ENCODE measurements around the gene SPIB. TPM values are rescaled to one million over a fixed set of nuclear protein-coding genes. Genes with fewer than 3 reads are reported as not detected.

The SPIB gene
- 1 to 10 TPM in 1 of 2 donors, not detected in 1; 6.9 TPM for total RNA-seq

GRCh38 chr19:50418176-50419021 is at the start of gene SPIB:
SPIB (plus strand) TSS chr19:50418938; CDS start chr19:50418963, 25 bp downstream.
- no peak for TF ChIP-seq CTCF (IDR thresholded peaks at IDR 0.05)
- TF ChIP-seq POLR2A (IDR thresholded peaks at IDR 0.05), result peak in 1 of 3 donors; percentile 37
- Histone ChIP-seq H3K27ac (peak within 1 kb of the TSS in 1 of 4 donors; percentile 14), H3K9me3 (no peaks in the 10 kb centered on the region), H3K27me3 (no peaks in the 10 kb centered on the region), H3K4me1 (peaks cover 24% of the 10 kb centered on the region), H3K4me3 (no peak within 1 kb of the TSS), H3K36me3 (replicated peaks in 1 of 2; ENCODE audit: insufficient read depth in 1 of 2, low read depth in 2 of 2) (no peaks in the 10 kb centered on the region)
- WGBS, 2 donors, result 16 to 21% methylated on average over 29 to 32 of the region's 34 CpGs
- ATAC-seq, result no peak
- no peak for DNase-seq
- intact Hi-C loops (cut with DNase I), result no loop called here

- intact Hi-C loops (cut with DNase I), result loop anchor here (5.0 kb wide), 1 partner anchor 90 kb away; no protein-coding TSS in a partner anchor
- no peak overlapping the region for H3K27ac ChIP-seq
- H3K36me3 ChIP-seq (replicated peaks in 1 of 2; ENCODE audit: insufficient read depth in 1 of 2, low read depth in 2 of 2), result no peaks in the 10 kb centered on the region
- H3K9me3 ChIP-seq, result no peaks in the 10 kb centered on the region
- no peak overlapping the region for H3K4me3 ChIP-seq
- no peak for DNase-seq
- peaks cover 9% of the 10 kb centered on the region for H3K4me1 ChIP-seq
- no peaks in the 10 kb centered on the region for H3K27me3 ChIP-seq
- ATAC-seq, result no peak
- 72 to 77% methylated on average over 9 to 10 of the region's 10 CpGs for WGBS, 2 donors
- TF ChIP-seq POLR2A (IDR thresholded peaks at IDR 0.05) (no peak), CTCF (IDR thresholded peaks at IDR 0.05) (no peak)
These were observed 46.7 kb upstream of the SPIB start for GRCh38 chr19:50371914-50372475.

GRCh38 chr19:50376166-50377050 is 42.3 kb upstream of the SPIB start, which contains the start of gene NR1H2:
NR1H2 (plus strand) TSS chr19:50376457; CDS start chr19:50377606, 1,149 bp downstream.
- H3K9me3 ChIP-seq, result no peaks in the 10 kb centered on the region
- peak within 1 kb of the TSS; percentile 79 to 94 for H3K4me3 ChIP-seq
- TF ChIP-seq CTCF (IDR thresholded peaks at IDR 0.05), result no peak
- peak; percentile 19 to 89 (median 76) for TF ChIP-seq POLR2A (IDR thresholded peaks at IDR 0.05)
- peaks cover 4% of the 10 kb centered on the region for H3K4me1 ChIP-seq
- no peaks in the 10 kb centered on the region for H3K27me3 ChIP-seq
- peaks cover 0 to 16% of the 10 kb centered on the region in 2 donors for H3K36me3 ChIP-seq (replicated peaks in 1 of 2; ENCODE audit: insufficient read depth in 1 of 2, low read depth in 2 of 2)
- intact Hi-C loops (cut with DNase I), result no loop called here
- DNase-seq (peak; percentile 95 to 97 (median 96)), ATAC-seq (peak; percentile 96)
- peak within 1 kb of the TSS; percentile 57 to 99 (median 96) for H3K27ac ChIP-seq
- 1 to 2% methylated on average over 40 to 52 of the region's 67 CpGs for WGBS, 2 donors

- ATAC-seq (no peak), DNase-seq (peak; percentile 41 to 66 (median 60))
- 41 to 49% methylated on average over 7 of the region's 7 CpGs for WGBS, 2 donors
- H3K27ac ChIP-seq, result peak overlapping the region in 2 of 4 donors; percentile 57 to 99
- TF ChIP-seq POLR2A (IDR thresholded peaks at IDR 0.05) (no peak), CTCF (IDR thresholded peaks at IDR 0.05) (no peak)
- peaks cover 0 to 19% of the 10 kb centered on the region in 2 donors for H3K36me3 ChIP-seq (replicated peaks in 1 of 2; ENCODE audit: insufficient read depth in 1 of 2, low read depth in 2 of 2)
- H3K27me3 ChIP-seq, result no peaks in the 10 kb centered on the region
- intact Hi-C loops (cut with DNase I), result no loop called here
- no peak overlapping the region for H3K4me3 ChIP-seq
- no peaks in the 10 kb centered on the region for H3K9me3 ChIP-seq
- H3K4me1 ChIP-seq, result peaks cover 4% of the 10 kb centered on the region
These were observed 41.7 kb upstream of the SPIB start for GRCh38 chr19:50377051-50377461.
